NCI-H2029 (cell line): Measurements from ENCODE around the gene PSMB5.

ENCODE experiments used
- DNase-seq: peaks from one replicate; lab custom pipeline; 2025; lab: John Stamatoyannopoulos, UW

Gene PSMB5

GRCh38 chr14:23058654-23059504, 24.2 kb upstream of the PSMB5 start:
- DNase-seq, result no peak

GRCh38 chr14:23057757-23058653, 23.3 kb upstream of the PSMB5 start:
- DNase-seq, result no peak

- no peak for DNase-seq
Measured at GRCh38 chr14:23056956-23057756, 22.5 kb upstream of the PSMB5 start, which contains the start of gene CDH24. Gene CDH24 (minus strand): TSS chr14:23057520. CDS start chr14:23055733, 1,787 bp downstream.

GRCh38 chr14:23056145-23056955, 21.6 kb upstream of the PSMB5 start:
- DNase-seq, result no peak

GRCh38 chr14:23055621-23056144, 21.0 kb upstream of the PSMB5 start:
- no peak for DNase-seq

- DNase-seq, result no peak
Measured at GRCh38 chr14:23055147-23055550, 20.4 kb upstream of the PSMB5 start.

GRCh38 chr14:23054000-23054811, 19.5 kb upstream of the PSMB5 start:
- no peak for DNase-seq

GRCh38 chr14:23053426-23053825, 18.7 kb upstream of the PSMB5 start:
- DNase-seq, result no peak

- no peak for DNase-seq
Measured at GRCh38 chr14:23052671-23053070, 18.0 kb upstream of the PSMB5 start.

GRCh38 chr14:23052182-23052623, 17.5 kb upstream of the PSMB5 start:
- DNase-seq, result no peak

GRCh38 chr14:23051141-23052057, 16.7 kb upstream of the PSMB5 start:
- no peak for DNase-seq

- DNase-seq, result no peak
Measured at GRCh38 chr14:23049011-23049410, 14.3 kb upstream of the PSMB5 start.

- DNase-seq, result no peak
Measured at GRCh38 chr14:23047751-23048693, 13.3 kb upstream of the PSMB5 start.

GRCh38 chr14:23047034-23047634, 12.4 kb upstream of the PSMB5 start:
- no peak for DNase-seq

GRCh38 chr14:23045419-23046357, 11.0 kb upstream of the PSMB5 start:
- DNase-seq, result no peak

- DNase-seq, result no peak
Measured at GRCh38 chr14:23044840-23045239, 10.1 kb upstream of the PSMB5 start.
